Type B pancreatic cell (in vitro differentiated cells): ENCODE results near the gene PPP2R5C. TPM values are rescaled to one million over a fixed set of nuclear protein-coding genes. Genes with fewer than 3 reads are reported as not detected.
"Not testable (repeated sequence)": the region's sequence is repeated elsewhere in the genome, so short reads cannot be mapped to it uniquely, and the experiment has no call there.

Experiments used
- DNase-seq: peaks from one replicate; pipeline ENCODE4 v3.0.0; 2021; ENCODE audit warnings: mixed read lengths; ENCODE audit not compliant: unreplicated experiment; ENCODE audit errors: extremely low spot score
- H3K27ac Mint-ChIP-seq: 2 replicates; pipeline ENCODE4 v1.8.0; 2021; ENCODE audit warnings: mild to moderate bottlenecking, mixed read lengths
- H3K27me3 Mint-ChIP-seq: 2 replicates; pipeline ENCODE4 v1.8.0; 2021; ENCODE audit warnings: mixed read lengths
- H3K36me3 Mint-ChIP-seq: 2 replicates; pipeline ENCODE4 v1.8.0; 2021; ENCODE audit warnings: mixed read lengths
- H3K4me1 Mint-ChIP-seq: one replicate; pipeline ENCODE4 v1.8.0; 2021; ENCODE audit warnings: mixed read lengths; ENCODE audit not compliant: unreplicated experiment
- H3K4me3 Mint-ChIP-seq: 2 replicates; pipeline ENCODE4 v1.8.0; 2021; ENCODE audit warnings: mild to moderate bottlenecking, mixed read lengths
- H3K9me3 Mint-ChIP-seq: 2 replicates; pipeline ENCODE4 v1.8.0; 2021; ENCODE audit warnings: mixed read lengths
- CTCF ChIP-seq: fragments of 200-600 bp; sonication (generic); conservative IDR thresholded peaks from 2 replicates; pipeline ENCODE4 v1.5.0; 2021; ENCODE audit warnings: antibody characterized with exemption, mild to moderate bottlenecking
- total RNA-seq: library from RNA; stranded (reverse); gene quantifications from 2 replicates; pipeline ENCODE4 v1.2.1, GENCODE V29; 2021; ENCODE audit warnings: low replicate concordance

Gene PPP2R5C
- total RNA-seq, 1 donor from 2014 or later, result 99.8 TPM

GRCh38 chr14:101726295-101726953 is 35.1 kb upstream of the PPP2R5C start:
- Mint-ChIP-seq H3K9me3 (no peaks in the 10 kb centered on the region), H3K27ac (no peak overlapping the region), H3K4me3 (no peak overlapping the region), H3K36me3 (no peaks in the 10 kb centered on the region), H3K4me1 (peaks cover 5% of the 10 kb centered on the region), H3K27me3 (peaks cover 14% of the 10 kb centered on the region)
- no peak for DNase-seq
- TF ChIP-seq CTCF, result no peak

GRCh38 chr14:101726954-101727302 is 34.6 kb upstream of the PPP2R5C start:
- no peak for DNase-seq
- H3K4me1 Mint-ChIP-seq, result peaks cover 5% of the 10 kb centered on the region
- peaks cover 14% of the 10 kb centered on the region for H3K27me3 Mint-ChIP-seq
- no peak for TF ChIP-seq CTCF
- H3K27ac Mint-ChIP-seq, result no peak overlapping the region
- no peaks in the 10 kb centered on the region for H3K9me3 Mint-ChIP-seq
- no peaks in the 10 kb centered on the region for H3K36me3 Mint-ChIP-seq
- H3K4me3 Mint-ChIP-seq, result no peak overlapping the region

GRCh38 chr14:101727611-101728366 is 33.7 kb upstream of the PPP2R5C start:
- H3K4me3 Mint-ChIP-seq, result no peak overlapping the region
- peaks cover 14% of the 10 kb centered on the region for H3K27me3 Mint-ChIP-seq
- peaks cover 5% of the 10 kb centered on the region for H3K4me1 Mint-ChIP-seq
- H3K9me3 Mint-ChIP-seq, result no peaks in the 10 kb centered on the region
- no peaks in the 10 kb centered on the region for H3K36me3 Mint-ChIP-seq
- H3K27ac Mint-ChIP-seq, result no peak overlapping the region
- TF ChIP-seq CTCF, result no peak
- no peak for DNase-seq

GRCh38 chr14:101728367-101728742 is 33.2 kb upstream of the PPP2R5C start:
- no peaks in the 10 kb centered on the region for H3K9me3 Mint-ChIP-seq
- H3K4me3 Mint-ChIP-seq, result no peak overlapping the region
- TF ChIP-seq CTCF, result no peak
- H3K4me1 Mint-ChIP-seq, result peaks cover 5% of the 10 kb centered on the region
- no peak for DNase-seq
- H3K36me3 Mint-ChIP-seq, result no peaks in the 10 kb centered on the region
- H3K27me3 Mint-ChIP-seq, result peaks cover 14% of the 10 kb centered on the region
- no peak overlapping the region for H3K27ac Mint-ChIP-seq

GRCh38 chr14:101729382-101729781 is 32.1 kb upstream of the PPP2R5C start:
- DNase-seq, result no peak
- Mint-ChIP-seq H3K4me3 (no peak overlapping the region), H3K36me3 (no peaks in the 10 kb centered on the region), H3K27ac (no peak overlapping the region), H3K9me3 (no peaks in the 10 kb centered on the region), H3K4me1 (peaks cover 5% of the 10 kb centered on the region), H3K27me3 (peaks cover 14% of the 10 kb centered on the region)
- no peak for TF ChIP-seq CTCF

GRCh38 chr14:101730157-101730556 is 31.4 kb upstream of the PPP2R5C start:
- not testable (repeated sequence) for DNase-seq, H3K9me3 Mint-ChIP-seq, H3K36me3 Mint-ChIP-seq, H3K27ac Mint-ChIP-seq, H3K4me1 Mint-ChIP-seq, H3K4me3 Mint-ChIP-seq
- peaks cover 14% of the 10 kb centered on the region for H3K27me3 Mint-ChIP-seq
